ENCODE measurements around the gene TMEM219.

DNA sequence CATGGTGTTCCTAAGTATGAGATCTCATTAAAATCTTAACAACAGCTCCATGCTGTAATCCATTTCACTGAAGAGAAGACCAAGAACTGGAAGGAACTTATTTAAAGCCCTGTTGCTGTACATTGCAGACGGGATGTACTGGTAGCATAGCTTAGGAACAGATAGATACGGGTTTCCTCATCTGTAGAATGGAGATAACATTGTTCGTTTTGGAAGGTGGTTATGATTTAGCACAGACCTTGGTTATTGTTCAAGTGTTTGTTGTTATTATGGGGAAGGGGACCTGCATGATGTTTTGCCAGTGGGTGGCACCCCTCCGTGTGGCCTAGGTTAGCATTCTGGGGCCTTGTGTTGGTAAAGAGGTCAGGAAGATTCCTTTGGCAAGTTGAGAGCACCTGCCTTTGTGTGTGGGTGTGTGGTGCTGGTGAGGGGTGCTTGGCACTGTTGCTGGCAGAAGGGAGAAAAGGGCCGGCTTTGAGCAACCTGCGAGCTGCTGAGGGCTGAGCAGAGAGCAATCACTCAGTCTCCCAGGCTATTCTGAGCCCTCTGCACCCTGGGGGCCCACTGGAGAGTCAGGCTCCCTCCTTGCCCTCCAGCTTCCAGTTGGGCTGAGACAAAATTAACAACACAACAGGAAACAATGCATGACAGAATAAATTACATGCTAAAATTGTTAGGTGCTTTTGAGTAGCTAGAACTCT lies 14.1 kb downstream of the TMEM219 start:
- TF ChIP-seq, protein P1, sequence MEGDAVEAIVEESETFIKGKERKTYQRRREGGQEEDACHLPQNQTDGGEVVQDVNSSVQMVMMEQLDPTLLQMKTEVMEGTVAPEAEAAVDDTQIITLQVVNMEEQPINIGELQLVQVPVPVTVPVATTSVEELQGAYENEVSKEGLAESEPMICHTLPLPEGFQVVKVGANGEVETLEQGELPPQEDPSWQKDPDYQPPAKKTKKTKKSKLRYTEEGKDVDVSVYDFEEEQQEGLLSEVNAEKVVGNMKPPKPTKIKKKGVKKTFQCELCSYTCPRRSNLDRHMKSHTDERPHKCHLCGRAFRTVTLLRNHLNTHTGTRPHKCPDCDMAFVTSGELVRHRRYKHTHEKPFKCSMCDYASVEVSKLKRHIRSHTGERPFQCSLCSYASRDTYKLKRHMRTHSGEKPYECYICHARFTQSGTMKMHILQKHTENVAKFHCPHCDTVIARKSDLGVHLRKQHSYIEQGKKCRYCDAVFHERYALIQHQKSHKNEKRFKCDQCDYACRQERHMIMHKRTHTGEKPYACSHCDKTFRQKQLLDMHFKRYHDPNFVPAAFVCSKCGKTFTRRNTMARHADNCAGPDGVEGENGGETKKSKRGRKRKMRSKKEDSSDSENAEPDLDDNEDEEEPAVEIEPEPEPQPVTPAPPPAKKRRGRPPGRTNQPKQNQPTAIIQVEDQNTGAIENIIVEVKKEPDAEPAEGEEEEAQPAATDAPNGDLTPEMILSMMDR (conservative IDR thresholded peaks at IDR 0.05; ENCODE audit: low read depth, low read length) = no peak
- no peak for TF ChIP-seq EZH2 (IDR thresholded peaks at IDR 0.05; ENCODE audit: borderline replicate concordance, low read depth, low read length, poor library complexity, severe bottlenecking)
